HFF-Myc (cell line): Measurements from ENCODE around the gene PTAFR.

Experiments
- DNase-seq: peaks from one replicate; pipeline ENCODE4 v3.0.0-alpha.2; 2011; ENCODE audit warnings: low read depth; ENCODE audit errors: extremely low read depth
- H3K4me3 ChIP-seq: replicated peaks from 2 replicates; pipeline ENCODE4 v1.5.1; 2011; ENCODE audit warnings: low read depth, mild to moderate bottlenecking, control low read depth, low read length
- TF ChIP-seq, protein P1 (sequence below): IDR thresholded peaks from 2 replicates; pipeline ENCODE4 v1.5.1; 2012; ENCODE audit warnings: mild to moderate bottlenecking, low read depth, low read length, control low read depth; ENCODE audit errors: missing control alignments

The PTAFR gene

DNA sequence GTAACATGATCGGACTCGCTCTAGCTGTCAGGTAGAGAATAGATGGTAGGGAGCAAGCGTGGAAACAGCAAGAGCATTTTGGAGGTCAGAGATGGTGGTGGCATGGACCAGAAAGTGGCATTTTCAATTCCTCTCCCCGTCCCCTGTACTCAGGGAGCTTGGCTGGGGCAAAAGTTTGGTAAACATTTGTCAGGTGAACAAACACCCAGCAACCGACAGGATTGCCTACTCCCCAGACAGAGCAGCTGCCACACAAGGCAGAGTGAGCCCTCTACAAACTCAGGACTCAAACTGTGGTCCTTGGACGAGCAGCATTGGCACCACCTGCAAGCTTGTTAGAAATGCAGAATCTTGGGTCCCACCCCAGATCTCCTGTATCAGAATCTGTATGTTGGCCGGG is 14.3 kb downstream of the PTAFR start:
- H3K4me3 ChIP-seq, result no peak overlapping the region
- no peak for DNase-seq
- TF ChIP-seq, protein P1, sequence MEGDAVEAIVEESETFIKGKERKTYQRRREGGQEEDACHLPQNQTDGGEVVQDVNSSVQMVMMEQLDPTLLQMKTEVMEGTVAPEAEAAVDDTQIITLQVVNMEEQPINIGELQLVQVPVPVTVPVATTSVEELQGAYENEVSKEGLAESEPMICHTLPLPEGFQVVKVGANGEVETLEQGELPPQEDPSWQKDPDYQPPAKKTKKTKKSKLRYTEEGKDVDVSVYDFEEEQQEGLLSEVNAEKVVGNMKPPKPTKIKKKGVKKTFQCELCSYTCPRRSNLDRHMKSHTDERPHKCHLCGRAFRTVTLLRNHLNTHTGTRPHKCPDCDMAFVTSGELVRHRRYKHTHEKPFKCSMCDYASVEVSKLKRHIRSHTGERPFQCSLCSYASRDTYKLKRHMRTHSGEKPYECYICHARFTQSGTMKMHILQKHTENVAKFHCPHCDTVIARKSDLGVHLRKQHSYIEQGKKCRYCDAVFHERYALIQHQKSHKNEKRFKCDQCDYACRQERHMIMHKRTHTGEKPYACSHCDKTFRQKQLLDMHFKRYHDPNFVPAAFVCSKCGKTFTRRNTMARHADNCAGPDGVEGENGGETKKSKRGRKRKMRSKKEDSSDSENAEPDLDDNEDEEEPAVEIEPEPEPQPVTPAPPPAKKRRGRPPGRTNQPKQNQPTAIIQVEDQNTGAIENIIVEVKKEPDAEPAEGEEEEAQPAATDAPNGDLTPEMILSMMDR, result no peak

DNA sequence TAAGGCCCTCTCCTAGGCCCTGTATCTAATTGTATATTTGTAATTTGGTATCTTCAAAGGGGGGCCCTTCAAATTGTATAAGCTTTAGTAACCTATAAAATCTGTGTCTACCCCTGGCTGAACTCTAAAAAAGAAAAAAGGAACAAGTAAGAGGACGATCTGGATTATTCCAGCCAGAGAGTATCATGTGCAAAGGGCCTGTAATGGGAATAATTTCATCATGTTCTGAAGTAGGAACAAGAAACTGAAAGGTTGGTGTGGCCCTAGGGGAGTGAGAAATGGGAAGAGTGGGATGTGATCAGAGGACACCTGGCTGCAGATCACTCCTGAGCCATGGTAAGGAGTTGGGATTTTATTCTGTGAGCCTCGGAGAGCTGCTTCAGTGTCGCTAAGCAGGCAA is 14.7 kb downstream of the PTAFR start:
- TF ChIP-seq, protein P1, result no peak
- no peak overlapping the region for H3K4me3 ChIP-seq
- DNase-seq, result no peak

DNA sequence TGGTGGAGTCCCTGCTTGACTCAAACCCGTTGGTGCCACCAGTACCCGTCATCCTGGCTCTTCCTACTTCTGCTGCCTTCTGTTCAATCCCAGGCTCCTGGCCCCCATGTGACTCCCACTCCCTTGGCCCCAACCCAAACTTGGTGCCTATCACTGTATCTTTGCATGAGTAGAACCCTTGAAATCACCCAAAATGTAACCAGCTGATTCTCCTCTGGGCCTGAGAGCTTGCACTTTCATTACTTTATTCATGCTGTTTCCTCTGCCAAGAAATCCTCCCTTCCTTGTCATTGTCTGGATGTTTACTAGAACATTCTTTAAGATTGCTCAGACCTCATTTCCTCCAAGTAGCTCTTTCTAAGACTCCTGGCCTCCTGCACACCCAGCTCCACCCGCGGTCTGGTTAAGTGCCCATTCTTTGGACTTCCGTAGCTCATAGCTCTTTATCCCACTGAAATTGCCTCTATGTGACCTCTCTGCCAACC is 15.7 kb downstream of the PTAFR start:
- no peak for DNase-seq
- H3K4me3 ChIP-seq, result no peak overlapping the region
- TF ChIP-seq, protein P1, result no peak

DNA sequence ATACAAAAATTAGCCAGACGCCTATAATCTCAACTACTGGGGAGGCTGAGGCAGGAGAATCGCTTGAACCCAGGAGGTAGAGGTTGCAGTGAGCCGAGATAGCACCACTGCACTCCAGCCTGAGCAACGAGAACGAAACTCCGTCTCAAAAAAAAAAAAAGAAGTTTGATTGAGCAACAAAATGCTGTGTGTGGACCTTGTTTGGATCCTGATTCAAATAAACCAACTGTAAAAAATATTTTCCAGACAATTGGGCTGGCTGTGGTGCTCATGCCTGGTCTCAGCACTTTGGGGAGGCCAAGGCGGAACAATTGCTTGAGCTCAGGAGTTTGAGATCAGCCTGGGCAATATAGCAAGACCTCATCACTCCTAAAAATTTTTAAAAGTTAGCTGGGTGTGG is 16.8 kb downstream of the PTAFR start:
- DNase-seq, result no peak
- TF ChIP-seq, protein P1, result no peak
- no peak overlapping the region for H3K4me3 ChIP-seq

DNA sequence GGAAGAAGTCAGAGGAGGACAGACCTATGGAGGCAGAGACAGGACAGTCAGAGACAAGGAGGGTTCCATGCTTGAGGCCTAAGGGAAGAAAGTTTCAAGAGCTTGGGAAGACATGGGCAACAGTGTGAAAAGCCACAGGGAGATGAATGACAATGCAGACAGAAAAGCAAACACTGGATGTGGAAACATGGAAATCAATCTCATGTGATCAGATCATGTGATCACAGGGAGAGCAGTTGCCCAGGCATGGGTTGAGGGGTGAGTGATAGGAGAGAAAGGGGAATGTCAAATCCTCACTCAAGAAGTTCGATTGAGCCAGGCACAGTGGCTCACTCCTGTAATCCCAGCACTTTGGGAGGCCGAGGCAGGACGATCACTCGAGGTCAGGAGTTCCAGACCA is 17.2 kb downstream of the PTAFR start:
- TF ChIP-seq, protein P1, result no peak
- H3K4me3 ChIP-seq, result no peak overlapping the region
- DNase-seq, result no peak

DNA sequence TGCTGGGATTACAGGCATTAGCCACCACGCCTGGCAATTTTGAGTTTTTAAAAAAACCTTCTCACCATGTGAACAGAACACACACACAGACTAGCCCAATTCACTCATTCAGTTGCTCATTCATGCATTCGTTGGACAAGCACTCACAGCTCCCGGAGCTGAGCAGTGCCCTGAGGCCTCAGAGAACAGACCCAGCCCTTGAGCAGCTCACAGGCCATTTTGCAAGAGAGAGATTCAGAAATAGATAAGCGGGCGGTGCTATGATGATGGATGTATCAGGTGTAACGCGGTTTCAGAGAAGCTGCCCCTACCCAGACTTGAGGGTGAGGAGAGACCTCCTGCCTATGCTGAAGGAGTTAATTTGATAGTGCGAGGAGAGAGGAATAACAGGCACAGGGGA is 18.6 kb downstream of the PTAFR start:
- H3K4me3 ChIP-seq, result no peak overlapping the region
- TF ChIP-seq, protein P1, result no peak

DNA sequence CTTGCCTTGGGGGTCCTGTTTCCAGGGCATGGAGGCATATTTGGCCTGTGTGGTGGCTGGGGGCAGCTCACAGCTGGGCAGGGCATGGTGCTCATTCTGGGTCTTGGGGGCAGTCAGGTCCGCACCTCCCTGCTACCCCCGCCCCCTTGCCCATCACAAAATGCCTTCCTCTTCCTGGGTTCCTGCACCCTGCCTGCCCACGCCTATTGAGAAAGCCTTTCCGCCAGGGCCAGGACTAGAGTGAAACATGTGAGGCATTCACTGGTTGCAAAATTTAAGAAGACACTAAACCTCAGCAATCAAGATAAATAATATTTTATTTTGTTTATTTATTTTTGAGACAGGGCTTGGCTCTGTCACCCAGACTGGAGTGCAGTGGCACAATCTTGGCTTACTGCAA is 19.7 kb downstream of the PTAFR start:
- no peak overlapping the region for H3K4me3 ChIP-seq
- no peak for DNase-seq
- TF ChIP-seq, protein P1, result no peak

More for the DNA sequence above, 18.6 kb downstream of the PTAFR start:
- no peak for DNase-seq
